Panc1 (cell line): ENCODE measurements around the gene KDM5A. TPM values are rescaled to one million over a fixed set of nuclear protein-coding genes. Genes with fewer than 3 reads are reported as not detected.

ENCODE experiments used
- total RNA-seq: library from RNA; stranded (reverse); gene quantifications from one replicate; pipeline ENCODE4 v1.2.1, GENCODE V29; 2021; ENCODE audit not compliant: unreplicated experiment

The KDM5A gene
- total RNA-seq, 1 experiment from 2014 or later, result 49.0 TPM

Other genes starting within 250 kb of the KDM5A start
- 1.0 TPM for gene SLC6A12, start 175.2 kb downstream of the KDM5A start, total RNA-seq
- gene SLC6A13, start 126.5 kb downstream of the KDM5A start, total RNA-seq, result 0.57 TPM
- gene CCDC77, start 12.3 kb upstream of the KDM5A start, total RNA-seq, result 9.8 TPM
- gene B4GALNT3, start 70.6 kb upstream of the KDM5A start, total RNA-seq, result 2.3 TPM